Measurements from ENCODE around the gene RIMBP2.
A peak's percentile ranks its signal among the peaks of the same experiment; 100 is the strongest.

Gene RIMBP2

DNA sequence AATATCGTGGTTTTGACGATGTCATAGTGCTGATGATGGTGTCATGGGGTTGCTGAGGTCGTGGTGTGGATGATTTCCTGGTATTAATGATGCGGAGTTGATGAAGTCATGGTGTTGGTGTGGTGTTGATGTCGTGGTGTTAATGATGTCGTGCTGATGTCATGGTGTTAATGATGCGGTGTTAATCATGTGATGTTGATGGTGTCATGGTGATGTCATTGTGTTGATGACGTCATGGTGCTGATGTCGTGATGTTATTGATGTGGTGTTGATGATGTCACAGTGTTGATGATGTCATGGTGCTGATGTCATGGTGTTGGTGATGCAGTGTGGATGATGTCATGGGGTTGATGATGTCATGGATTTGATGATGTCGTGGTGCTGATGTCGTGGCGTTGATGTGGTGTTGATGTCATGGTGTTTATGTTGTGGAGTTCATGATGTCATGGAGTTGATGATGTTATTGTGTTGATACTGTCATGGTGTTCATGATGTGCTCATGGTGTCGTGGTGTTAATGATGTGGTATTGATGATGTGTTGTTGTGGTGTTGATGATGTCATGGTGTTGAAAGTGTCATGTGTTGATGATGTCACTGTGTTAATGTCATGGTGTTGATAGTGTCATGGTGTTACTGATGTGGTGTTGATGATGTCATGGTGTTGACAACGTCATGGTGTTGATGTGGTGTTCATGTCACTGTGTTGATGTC is 48.5 kb upstream of the RIMBP2 start (continued):
- TF ChIP-seq MZF1 (tag by site-specific recombination; IDR thresholded peaks at IDR 0.05; ENCODE audit: borderline replicate concordance) (no peak), ZNF785 (tag by site-specific recombination; IDR thresholded peaks at IDR 0.05) (peak; percentile 99), ZNF214 (tag by site-specific recombination; IDR thresholded peaks at IDR 0.05; ENCODE audit: borderline replicate concordance) (no peak), ZXDB (tag by site-specific recombination; IDR thresholded peaks at IDR 0.05) (peak; percentile 33; the same call in 1 of the 2 replicates), ZNF169 (tag by site-specific recombination; IDR thresholded peaks at IDR 0.05) (peak; percentile 97), ZNF792 (tag by site-specific recombination; IDR thresholded peaks at IDR 0.05) (peak; percentile 32), ZBTB7A (tag by site-specific recombination; IDR thresholded peaks at IDR 0.05; ENCODE audit: low read depth) (peak; percentile 87), ZNF544 (tag by site-specific recombination; IDR thresholded peaks at IDR 0.05) (peak; percentile 67; the same call in 1 of the 2 replicates), ZNF555 (tag by site-specific recombination; conservative IDR thresholded peaks at IDR 0.05) (peak; percentile 14; the same call in 1 of the 2 replicates), ZBTB48 (tag by site-specific recombination; IDR thresholded peaks at IDR 0.05) (peak; percentile 40; the same call in 1 of the 2 replicates), MYNN (tag by site-specific recombination; IDR thresholded peaks at IDR 0.05; ENCODE audit: borderline replicate concordance) (no peak), ZNF37A (tag by site-specific recombination; IDR thresholded peaks at IDR 0.05) (no peak), BCL11A (tag by site-specific recombination; IDR thresholded peaks at IDR 0.05; ENCODE audit: low read depth) (peak; percentile 14; the same call in 1 of the 2 replicates), ZNF658 (tag by site-specific recombination; IDR thresholded peaks at IDR 0.05) (peak; percentile 95; the same call in 1 of the 2 replicates), ZSCAN23 (tag by site-specific recombination; IDR thresholded peaks at IDR 0.05) (peak; percentile 71), ZNF623 (tag by site-specific recombination; IDR thresholded peaks at IDR 0.05) (peak; percentile 30; the same call in 1 of the 2 replicates), ZFP69B (tag by site-specific recombination; IDR thresholded peaks at IDR 0.05) (peak; percentile 54), ZNF138 (tag by site-specific recombination; IDR thresholded peaks at IDR 0.05; ENCODE audit: borderline replicate concordance) (no peak)
- TF ChIP-seq, protein P1, sequence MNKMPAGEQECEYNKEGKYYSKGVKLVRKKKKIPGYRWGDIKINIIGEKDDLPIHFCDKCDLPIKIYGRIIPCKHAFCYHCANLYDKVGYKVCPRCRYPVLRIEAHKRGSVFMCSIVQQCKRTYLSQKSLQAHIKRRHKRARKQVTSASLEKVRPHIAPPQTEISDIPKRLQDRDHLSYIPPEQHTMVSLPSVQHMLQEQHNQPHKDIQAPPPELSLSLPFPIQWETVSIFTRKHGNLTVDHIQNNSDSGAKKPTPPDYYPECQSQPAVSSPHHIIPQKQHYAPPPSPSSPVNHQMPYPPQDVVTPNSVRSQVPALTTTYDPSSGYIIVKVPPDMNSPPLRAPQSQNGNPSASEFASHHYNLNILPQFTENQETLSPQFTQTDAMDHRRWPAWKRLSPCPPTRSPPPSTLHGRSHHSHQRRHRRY (tag by site-specific recombination; IDR thresholded peaks at IDR 0.05): peak; percentile 15; the same call in 1 of the 2 replicates
- TF ChIP-seq, protein P2, sequence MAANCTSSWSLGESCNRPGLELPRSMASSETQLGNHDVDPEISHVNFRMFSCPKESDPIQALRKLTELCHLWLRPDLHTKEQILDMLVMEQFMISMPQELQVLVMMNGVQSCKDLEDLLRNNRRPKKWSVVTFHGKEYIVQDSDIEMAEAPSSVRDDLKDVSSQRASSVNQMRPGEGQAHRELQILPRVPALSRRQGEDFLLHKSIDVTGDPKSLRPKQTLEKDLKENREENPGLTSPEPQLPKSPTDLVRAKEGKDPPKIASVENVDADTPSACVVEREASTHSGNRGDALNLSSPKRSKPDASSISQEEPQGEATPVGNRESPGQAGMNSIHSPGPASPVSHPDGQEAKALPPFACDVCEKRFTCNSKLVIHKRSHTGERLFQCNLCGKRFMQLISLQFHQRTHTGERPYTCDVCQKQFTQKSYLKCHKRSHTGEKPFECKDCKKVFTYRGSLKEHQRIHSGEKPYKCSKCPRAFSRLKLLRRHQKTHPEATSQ (tag by site-specific recombination; IDR thresholded peaks at IDR 0.05): peak; percentile 97
- TF ChIP-seq, protein P3, sequence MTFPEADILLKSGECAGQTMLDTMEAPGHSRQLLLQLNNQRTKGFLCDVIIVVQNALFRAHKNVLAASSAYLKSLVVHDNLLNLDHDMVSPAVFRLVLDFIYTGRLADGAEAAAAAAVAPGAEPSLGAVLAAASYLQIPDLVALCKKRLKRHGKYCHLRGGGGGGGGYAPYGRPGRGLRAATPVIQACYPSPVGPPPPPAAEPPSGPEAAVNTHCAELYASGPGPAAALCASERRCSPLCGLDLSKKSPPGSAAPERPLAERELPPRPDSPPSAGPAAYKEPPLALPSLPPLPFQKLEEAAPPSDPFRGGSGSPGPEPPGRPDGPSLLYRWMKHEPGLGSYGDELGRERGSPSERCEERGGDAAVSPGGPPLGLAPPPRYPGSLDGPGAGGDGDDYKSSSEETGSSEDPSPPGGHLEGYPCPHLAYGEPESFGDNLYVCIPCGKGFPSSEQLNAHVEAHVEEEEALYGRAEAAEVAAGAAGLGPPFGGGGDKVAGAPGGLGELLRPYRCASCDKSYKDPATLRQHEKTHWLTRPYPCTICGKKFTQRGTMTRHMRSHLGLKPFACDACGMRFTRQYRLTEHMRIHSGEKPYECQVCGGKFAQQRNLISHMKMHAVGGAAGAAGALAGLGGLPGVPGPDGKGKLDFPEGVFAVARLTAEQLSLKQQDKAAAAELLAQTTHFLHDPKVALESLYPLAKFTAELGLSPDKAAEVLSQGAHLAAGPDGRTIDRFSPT (tag by site-specific recombination; IDR thresholded peaks at IDR 0.05): peak; percentile 47
- TF ChIP-seq, protein P4, sequence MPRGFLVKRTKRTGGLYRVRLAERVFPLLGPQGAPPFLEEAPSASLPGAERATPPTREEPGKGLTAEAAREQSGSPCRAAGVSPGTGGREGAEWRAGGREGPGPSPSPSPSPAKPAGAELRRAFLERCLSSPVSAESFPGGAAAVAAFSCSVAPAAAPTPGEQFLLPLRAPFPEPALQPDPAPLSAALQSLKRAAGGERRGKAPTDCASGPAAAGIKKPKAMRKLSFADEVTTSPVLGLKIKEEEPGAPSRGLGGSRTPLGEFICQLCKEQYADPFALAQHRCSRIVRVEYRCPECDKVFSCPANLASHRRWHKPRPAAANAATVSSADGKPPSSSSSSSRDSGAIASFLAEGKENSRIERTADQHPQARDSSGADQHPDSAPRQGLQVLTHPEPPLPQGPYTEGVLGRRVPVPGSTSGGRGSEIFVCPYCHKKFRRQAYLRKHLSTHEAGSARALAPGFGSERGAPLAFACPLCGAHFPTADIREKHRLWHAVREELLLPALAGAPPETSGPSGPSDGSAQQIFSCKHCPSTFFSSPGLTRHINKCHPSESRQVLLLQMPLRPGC (tag by site-specific recombination; IDR thresholded peaks at IDR 0.05): peak; percentile 97
- TF ChIP-seq, protein P5, sequence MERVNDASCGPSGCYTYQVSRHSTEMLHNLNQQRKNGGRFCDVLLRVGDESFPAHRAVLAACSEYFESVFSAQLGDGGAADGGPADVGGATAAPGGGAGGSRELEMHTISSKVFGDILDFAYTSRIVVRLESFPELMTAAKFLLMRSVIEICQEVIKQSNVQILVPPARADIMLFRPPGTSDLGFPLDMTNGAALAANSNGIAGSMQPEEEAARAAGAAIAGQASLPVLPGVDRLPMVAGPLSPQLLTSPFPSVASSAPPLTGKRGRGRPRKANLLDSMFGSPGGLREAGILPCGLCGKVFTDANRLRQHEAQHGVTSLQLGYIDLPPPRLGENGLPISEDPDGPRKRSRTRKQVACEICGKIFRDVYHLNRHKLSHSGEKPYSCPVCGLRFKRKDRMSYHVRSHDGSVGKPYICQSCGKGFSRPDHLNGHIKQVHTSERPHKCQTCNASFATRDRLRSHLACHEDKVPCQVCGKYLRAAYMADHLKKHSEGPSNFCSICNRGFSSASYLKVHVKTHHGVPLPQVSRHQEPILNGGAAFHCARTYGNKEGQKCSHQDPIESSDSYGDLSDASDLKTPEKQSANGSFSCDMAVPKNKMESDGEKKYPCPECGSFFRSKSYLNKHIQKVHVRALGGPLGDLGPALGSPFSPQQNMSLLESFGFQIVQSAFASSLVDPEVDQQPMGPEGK (tag by site-specific recombination; IDR thresholded peaks at IDR 0.05): no peak
- TF ChIP-seq, protein P6, sequence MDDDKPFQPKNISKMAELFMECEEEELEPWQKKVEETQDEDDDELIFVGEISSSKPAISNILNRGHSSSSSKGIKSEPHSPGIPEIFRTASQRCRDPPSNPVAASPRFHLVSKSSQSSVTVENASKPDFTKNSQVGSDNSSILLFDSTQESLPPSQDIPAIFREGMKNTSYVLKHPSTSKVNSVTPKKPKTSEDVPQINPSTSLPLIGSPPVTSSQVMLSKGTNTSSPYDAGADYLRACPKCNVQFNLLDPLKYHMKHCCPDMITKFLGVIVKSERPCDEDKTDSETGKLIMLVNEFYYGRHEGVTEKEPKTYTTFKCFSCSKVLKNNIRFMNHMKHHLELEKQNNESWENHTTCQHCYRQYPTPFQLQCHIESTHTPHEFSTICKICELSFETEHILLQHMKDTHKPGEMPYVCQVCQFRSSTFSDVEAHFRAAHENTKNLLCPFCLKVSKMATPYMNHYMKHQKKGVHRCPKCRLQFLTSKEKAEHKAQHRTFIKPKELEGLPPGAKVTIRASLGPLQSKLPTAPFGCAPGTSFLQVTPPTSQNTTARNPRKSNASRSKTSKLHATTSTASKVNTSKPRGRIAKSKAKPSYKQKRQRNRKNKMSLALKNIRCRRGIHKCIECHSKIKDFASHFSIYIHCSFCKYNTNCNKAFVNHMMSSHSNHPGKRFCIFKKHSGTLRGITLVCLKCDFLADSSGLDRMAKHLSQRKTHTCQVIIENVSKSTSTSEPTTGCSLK (tag by site-specific recombination; IDR thresholded peaks at IDR 0.05): no peak
- TF ChIP-seq, protein P7, sequence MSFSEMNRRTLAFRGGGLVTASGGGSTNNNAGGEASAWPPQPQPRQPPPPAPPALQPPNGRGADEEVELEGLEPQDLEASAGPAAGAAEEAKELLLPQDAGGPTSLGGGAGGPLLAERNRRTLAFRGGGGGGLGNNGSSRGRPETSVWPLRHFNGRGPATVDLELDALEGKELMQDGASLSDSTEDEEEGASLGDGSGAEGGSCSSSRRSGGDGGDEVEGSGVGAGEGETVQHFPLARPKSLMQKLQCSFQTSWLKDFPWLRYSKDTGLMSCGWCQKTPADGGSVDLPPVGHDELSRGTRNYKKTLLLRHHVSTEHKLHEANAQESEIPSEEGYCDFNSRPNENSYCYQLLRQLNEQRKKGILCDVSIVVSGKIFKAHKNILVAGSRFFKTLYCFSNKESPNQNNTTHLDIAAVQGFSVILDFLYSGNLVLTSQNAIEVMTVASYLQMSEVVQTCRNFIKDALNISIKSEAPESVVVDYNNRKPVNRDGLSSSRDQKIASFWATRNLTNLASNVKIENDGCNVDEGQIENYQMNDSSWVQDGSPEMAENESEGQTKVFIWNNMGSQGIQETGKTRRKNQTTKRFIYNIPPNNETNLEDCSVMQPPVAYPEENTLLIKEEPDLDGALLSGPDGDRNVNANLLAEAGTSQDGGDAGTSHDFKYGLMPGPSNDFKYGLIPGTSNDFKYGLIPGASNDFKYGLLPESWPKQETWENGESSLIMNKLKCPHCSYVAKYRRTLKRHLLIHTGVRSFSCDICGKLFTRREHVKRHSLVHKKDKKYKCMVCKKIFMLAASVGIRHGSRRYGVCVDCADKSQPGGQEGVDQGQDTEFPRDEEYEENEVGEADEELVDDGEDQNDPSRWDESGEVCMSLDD (tag by site-specific recombination; IDR thresholded peaks at IDR 0.05): no peak; the same call in 1 of the 2 replicates

All from HEK293 (cell line).